Loucy (cell line): ENCODE measurements around the gene HSP90AB1.

ENCODE experiments used
- H2AFZ ChIP-seq: fragments of 200-600 bp; sonication (generic); 2 replicates; pipeline ENCODE4 v1.6.0; 2016; ENCODE audit warnings: antibody characterized with exemption, mild to moderate bottlenecking, low read length, moderate library complexity
- H3F3A ChIP-seq: fragments of 200-600 bp; 2 replicates; pipeline ENCODE4 v1.6.0; 2016; ENCODE audit warnings: antibody characterized with exemption, low read depth, mild to moderate bottlenecking
- H3K27me3 ChIP-seq: fragments of 200-600 bp; sonication (generic); 2 replicates; pipeline ENCODE4 v1.6.1; 2014; ENCODE audit warnings: low read length, mild to moderate bottlenecking; ENCODE audit not compliant: insufficient read depth, poor library complexity, severe bottlenecking
- H3K36me3 ChIP-seq: fragments of 200-600 bp; sonication (generic); 2 replicates; pipeline ENCODE4 v1.6.1; 2016; ENCODE audit warnings: low read length; ENCODE audit not compliant: insufficient read depth
- H3K4me1 ChIP-seq: fragments of 200-600 bp; sonication (generic); 2 replicates; pipeline ENCODE4 v1.5.1; 2014; ENCODE audit warnings: low read length, mild to moderate bottlenecking; ENCODE audit not compliant: insufficient read depth, poor library complexity, severe bottlenecking
- H3K4me2 ChIP-seq: fragments of 200-600 bp; sonication (generic); 2 replicates; pipeline ENCODE4 v1.6.0; 2014; ENCODE audit warnings: antibody characterized with exemption, low read length, low read depth, mild to moderate bottlenecking; ENCODE audit not compliant: poor library complexity, severe bottlenecking
- H3K4me3 ChIP-seq: fragments of 200-600 bp; sonication (generic); 2 replicates; pipeline ENCODE4 v1.5.1; 2014; ENCODE audit warnings: low read length, mild to moderate bottlenecking, mixed read lengths; ENCODE audit not compliant: poor library complexity, severe bottlenecking
- H3K79me2 ChIP-seq: fragments of 200-600 bp; sonication (generic); 2 replicates; pipeline ENCODE4 v1.6.1; 2014; ENCODE audit warnings: low read length; ENCODE audit not compliant: insufficient read depth
- H3K9ac ChIP-seq: fragments of 200-600 bp; sonication (generic); 2 replicates; pipeline ENCODE4 v1.6.0; 2014; ENCODE audit warnings: mild to moderate bottlenecking, low read depth, low read length, moderate library complexity; ENCODE audit not compliant: poor library complexity, severe bottlenecking
- H3K9me2 ChIP-seq: fragments of 200-600 bp; sonication (generic); replicated peaks from 2 replicates; pipeline ENCODE4 v1.6.1; 2016; ENCODE audit warnings: low read depth, low read length, mixed read lengths
- H3K9me3 ChIP-seq: fragments of 200-600 bp; sonication (generic); 2 replicates; pipeline ENCODE4 v1.6.1; 2014; ENCODE audit warnings: mild to moderate bottlenecking, antibody characterized with exemption, low read length, low read depth; ENCODE audit not compliant: insufficient read depth
- H4K20me1 ChIP-seq: fragments of 200-600 bp; sonication (generic); 2 replicates; pipeline ENCODE4 v1.6.0; 2014; ENCODE audit warnings: antibody characterized with exemption, low read length, mild to moderate bottlenecking; ENCODE audit not compliant: insufficient read depth, poor library complexity, severe bottlenecking
- EZH2phosphoT487 ChIP-seq: fragments of 200-600 bp; IDR thresholded peaks from 2 replicates; pipeline ENCODE4 v1.6.1; 2018; ENCODE audit warnings: antibody characterized with exemption, mild to moderate bottlenecking, moderate library complexity, borderline replicate concordance
- TF ChIP-seq, protein P1 (sequence below): fragments of 200-600 bp; sonication (generic); conservative IDR thresholded peaks from 2 replicates; pipeline ENCODE4 v1.5.1; 2014; ENCODE audit warnings: mild to moderate bottlenecking, antibody characterized with exemption, low read length

The HSP90AB1 gene

DNA sequence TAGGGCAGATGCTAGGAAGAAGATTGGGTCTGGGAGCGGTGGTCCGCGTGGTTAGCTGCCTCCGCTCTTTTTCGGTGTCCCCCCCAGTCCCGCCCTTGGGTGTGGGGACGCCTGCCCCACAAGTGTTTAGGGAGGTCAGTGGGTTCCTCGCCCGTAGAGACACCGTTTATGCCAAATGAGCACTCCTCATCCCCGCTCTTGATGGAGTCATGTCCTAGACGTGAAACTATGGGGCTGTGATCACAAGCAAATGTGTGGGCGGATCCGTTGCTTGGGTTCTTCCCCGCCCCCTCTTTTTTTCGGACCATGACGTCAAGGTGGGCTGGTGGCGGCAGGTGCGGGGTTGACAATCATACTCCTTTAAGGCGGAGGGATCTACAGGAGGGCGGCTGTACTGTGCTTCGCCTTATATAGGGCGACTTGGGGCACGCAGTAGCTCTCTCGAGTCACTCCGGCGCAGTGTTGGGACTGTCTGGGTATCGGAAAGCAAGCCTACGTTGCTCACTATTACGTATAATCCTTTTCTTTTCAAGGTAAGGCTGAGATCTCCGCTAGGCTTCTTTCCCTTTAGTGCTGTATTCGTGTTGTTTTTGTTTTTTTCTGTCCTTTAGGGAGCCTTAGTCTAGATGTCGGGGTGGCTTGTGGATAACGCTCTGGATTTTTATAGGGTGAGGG, at the start of gene HSP90AB1:
HSP90AB1 (plus strand) TSS at position 439 of the 675 bp plus-strand sequence. CDS start 1,529 bp downstream, outside the sequence.
- Histone ChIP-seq H3K27me3 (peaks cover 3% of the 10 kb centered on the region), H3K4me3 (peak within 1 kb of the TSS; percentile 98), H3K4me2 (peak within 1 kb of the TSS; percentile 96), H4K20me1 (peaks cover 48% of the 10 kb centered on the region), H3K36me3 (peaks cover 35% of the 10 kb centered on the region), H3K9ac (peak within 1 kb of the TSS; percentile 97), H3K79me2 (peaks cover 49% of the 10 kb centered on the region), H3K9me3 (no peaks in the 10 kb centered on the region), H2AFZ (peak within 1 kb of the TSS; percentile 98), H3K9me2 (no peaks in the 10 kb centered on the region), H3K4me1 (peaks cover 30% of the 10 kb centered on the region), H3F3A (peaks cover 3% of the 10 kb centered on the region; the same call in 1 of the 2 replicates)
- no peak for TF ChIP-seq EZH2phosphoT487
- TF ChIP-seq, protein P1, sequence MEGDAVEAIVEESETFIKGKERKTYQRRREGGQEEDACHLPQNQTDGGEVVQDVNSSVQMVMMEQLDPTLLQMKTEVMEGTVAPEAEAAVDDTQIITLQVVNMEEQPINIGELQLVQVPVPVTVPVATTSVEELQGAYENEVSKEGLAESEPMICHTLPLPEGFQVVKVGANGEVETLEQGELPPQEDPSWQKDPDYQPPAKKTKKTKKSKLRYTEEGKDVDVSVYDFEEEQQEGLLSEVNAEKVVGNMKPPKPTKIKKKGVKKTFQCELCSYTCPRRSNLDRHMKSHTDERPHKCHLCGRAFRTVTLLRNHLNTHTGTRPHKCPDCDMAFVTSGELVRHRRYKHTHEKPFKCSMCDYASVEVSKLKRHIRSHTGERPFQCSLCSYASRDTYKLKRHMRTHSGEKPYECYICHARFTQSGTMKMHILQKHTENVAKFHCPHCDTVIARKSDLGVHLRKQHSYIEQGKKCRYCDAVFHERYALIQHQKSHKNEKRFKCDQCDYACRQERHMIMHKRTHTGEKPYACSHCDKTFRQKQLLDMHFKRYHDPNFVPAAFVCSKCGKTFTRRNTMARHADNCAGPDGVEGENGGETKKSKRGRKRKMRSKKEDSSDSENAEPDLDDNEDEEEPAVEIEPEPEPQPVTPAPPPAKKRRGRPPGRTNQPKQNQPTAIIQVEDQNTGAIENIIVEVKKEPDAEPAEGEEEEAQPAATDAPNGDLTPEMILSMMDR = no peak

DNA sequence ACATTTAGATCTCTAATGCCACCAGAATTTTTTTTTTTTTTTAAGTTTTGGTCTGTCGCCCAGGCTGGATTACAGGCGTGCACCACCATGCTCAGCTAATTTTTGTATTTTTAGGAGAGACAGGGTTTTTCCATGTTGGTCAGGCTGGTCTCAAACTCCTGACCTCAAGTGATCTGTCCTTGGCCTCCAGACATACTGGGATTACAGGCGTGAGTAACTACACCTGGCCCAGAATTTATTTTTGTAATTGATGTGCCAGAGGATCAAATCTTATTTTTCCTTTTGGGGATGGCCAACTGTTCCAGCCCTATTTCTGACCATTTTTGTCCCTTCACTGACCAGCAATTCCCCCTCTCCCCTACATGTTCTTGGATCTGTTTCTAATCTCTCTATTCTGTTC, 48.2 kb upstream of the HSP90AB1 start:
- H3K4me3 ChIP-seq = no peak overlapping the region

DNA sequence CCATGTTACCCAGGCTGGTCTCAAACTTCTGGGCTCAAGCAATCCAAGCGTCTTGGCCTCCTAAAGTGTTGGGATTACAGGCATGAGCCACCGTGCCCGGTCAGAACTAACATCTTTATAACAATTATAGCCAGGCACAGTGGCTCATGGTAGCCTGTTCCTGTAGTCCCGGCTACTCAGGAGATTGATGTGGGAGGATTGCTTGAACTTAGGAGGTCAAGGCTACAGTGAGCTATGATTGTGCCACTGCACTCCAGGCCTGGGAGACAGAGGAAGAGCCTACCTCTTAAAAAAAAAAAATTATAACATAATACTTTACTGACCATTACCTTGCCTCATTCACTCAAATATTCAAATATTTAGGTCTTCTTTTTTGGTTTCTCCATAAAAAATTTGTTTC, 47.0 kb upstream of the HSP90AB1 start:
- Histone ChIP-seq H3F3A (no peaks in the 10 kb centered on the region), H3K9me3 (no peaks in the 10 kb centered on the region), H4K20me1 (no peaks in the 10 kb centered on the region), H2AFZ (no peak overlapping the region), H3K36me3 (no peaks in the 10 kb centered on the region), H3K4me2 (no peak overlapping the region), H3K9me2 (no peaks in the 10 kb centered on the region), H3K79me2 (no peaks in the 10 kb centered on the region), H3K27me3 (no peaks in the 10 kb centered on the region), H3K4me3 (no peak overlapping the region), H3K9ac (no peak overlapping the region), H3K4me1 (peaks cover 24% of the 10 kb centered on the region)
- TF ChIP-seq EZH2phosphoT487 = no peak
- TF ChIP-seq, protein P1 = no peak

More for the DNA sequence above, 48.2 kb upstream of the HSP90AB1 start:
- TF ChIP-seq, protein P1 = no peak
- H4K20me1 ChIP-seq = no peaks in the 10 kb centered on the region
- no peaks in the 10 kb centered on the region for H3K9me3 ChIP-seq
- no peaks in the 10 kb centered on the region for H3F3A ChIP-seq
- no peak overlapping the region for H3K4me2 ChIP-seq
- no peaks in the 10 kb centered on the region for H3K36me3 ChIP-seq
- H3K9ac ChIP-seq = no peak overlapping the region
- H3K9me2 ChIP-seq = no peaks in the 10 kb centered on the region
- H3K27me3 ChIP-seq = no peaks in the 10 kb centered on the region
- no peak overlapping the region for H2AFZ ChIP-seq
- H3K4me1 ChIP-seq = peaks cover 14% of the 10 kb centered on the region
- H3K79me2 ChIP-seq = no peaks in the 10 kb centered on the region
